HCT116 (cell line): ENCODE measurements around the gene SLCO2B1. TPM values are rescaled to one million over a fixed set of nuclear protein-coding genes. Genes with fewer than 3 reads are reported as not detected.

Experiments
- ATAC-seq: fragments of 200-7000 bp; cut with Tn5 transposase; 2 replicates; pipeline ENCODE4 v1.9.1; 2020; ENCODE audit warnings: mild to moderate bottlenecking, moderate library complexity
- BruUV-seq: library from RNA; stranded (reverse); fragments of 400-500 nt; replicated peaks from 2 replicates; lab custom pipeline; 2021; lab: Mats Ljungman, UMichigan
- CTCF ChIA-PET: fragments of 300-600 bp; sonication (Branson Sonifier 250); formaldehyde crosslinking; loops from one replicate; lab custom pipeline; 2021; ENCODE audit warnings: antibody characterized with exemption; lab: Charles Lee
- POLR2A ChIA-PET: fragments of 300-600, 350-600 bp; sonication (Branson Sonifier 250); formaldehyde crosslinking; loops from one replicate; lab custom pipeline; 2021; ENCODE audit warnings: antibody characterized with exemption; lab: Charles Lee
- RAD21 ChIA-PET, 2 experiments: fragments of 300-600 bp; sonication (Branson Sonifier 250); formaldehyde crosslinking; loops; one replicate each; lab custom pipeline; 2023; ENCODE audit warnings: low total read pairs in 2 of 2; ENCODE audit not compliant: uncharacterized antibody in 2 of 2, unreplicated experiment in 2 of 2, low non-redundant PET in 1 of 2; lab: Charles Lee
- DNase-seq: peaks from one replicate; pipeline ENCODE4 v3.0.0-alpha.2; 2010; ENCODE audit warnings: low read depth, low spot score
- H2AFZ ChIP-seq: fragments of 200-600 bp; shearing (Covaris generic), sonication (generic); 2 replicates; pipeline ENCODE4 v1.6.1; 2017; ENCODE audit warnings: low read depth, mixed run types, mixed read lengths, antibody characterized with exemption, low read length; ENCODE audit not compliant: poor library complexity, severe bottlenecking
- H3K27ac ChIP-seq: 2 replicates; pipeline ENCODE4 v1.5.1; 2012; ENCODE audit warnings: low read depth, low read length
- H3K27me3 ChIP-seq: fragments of 200-600 bp; sonication (generic); 2 replicates; pipeline ENCODE4 v1.6.1; 2016; ENCODE audit warnings: mixed run types, low read length, mixed read lengths; ENCODE audit not compliant: insufficient read depth
- H3K36me3 ChIP-seq, 2 experiments: fragments of 200-500 bp in 1 of 2; fragments of 200-600 bp in 1 of 2; sonication (Bioruptor generic) in 1 of 2; sonication (generic) in 1 of 2; 2 replicates each; pipeline versions ENCODE4 v1.5.1 to v1.6.1; 2014 to 2016; ENCODE audit warnings: low read length in 2 of 2, inconsistent platforms in 1 of 2, mixed read lengths in 1 of 2, mixed run types in 1 of 2; ENCODE audit not compliant: insufficient read depth in 2 of 2, control insufficient read depth in 1 of 2
- H3K4me1 ChIP-seq, 2 experiments: fragments of 200-600 bp in 1 of 2; sonication (generic) in 1 of 2; 2 replicates each; pipeline versions ENCODE4 v1.5.1 to v1.6.1; 2012 to 2017; ENCODE audit warnings: low read length in 2 of 2, inconsistent platforms in 1 of 2, mild to moderate bottlenecking in 1 of 2, mixed read lengths in 1 of 2, mixed run types in 1 of 2, moderate library complexity in 1 of 2; ENCODE audit not compliant: insufficient read depth in 2 of 2, control insufficient read depth in 1 of 2
- H3K4me2 ChIP-seq: fragments of 200-600 bp; sonication (generic); 2 replicates; pipeline ENCODE4 v1.6.1; 2017; ENCODE audit warnings: mixed run types, low read length, mixed read lengths
- H3K4me3 ChIP-seq, 2 experiments: fragments of 200-600 bp in 1 of 2; sonication (generic) in 1 of 2; replicated peaks in 1 of 2; 2 replicates each; pipeline ENCODE4 v1.5.1; 2011 to 2016; ENCODE audit warnings: low read length in 2 of 2, control low read depth in 1 of 2, low read depth in 1 of 2, mild to moderate bottlenecking in 1 of 2, mixed read lengths in 1 of 2, mixed run types in 1 of 2
- H3K79me2 ChIP-seq: fragments of 200-600 bp; sonication (generic); 2 replicates; pipeline ENCODE4 v1.6.1; 2017; ENCODE audit warnings: mild to moderate bottlenecking, mixed run types, low read length, moderate library complexity, mixed read lengths; ENCODE audit not compliant: insufficient read depth
- H3K9ac ChIP-seq: fragments of 200-600 bp; sonication (generic); 2 replicates; pipeline ENCODE4 v1.6.1; 2016; ENCODE audit warnings: low read length, mixed read lengths
- H3K9me2 ChIP-seq: fragments of 200-600 bp; sonication (generic), shearing (Covaris generic); 2 replicates; pipeline ENCODE4 v1.6.1; 2017; ENCODE audit warnings: mixed run types, mild to moderate bottlenecking, moderate library complexity; ENCODE audit not compliant: insufficient read depth
- H3K9me3 ChIP-seq, 2 experiments: fragments of 200-500 bp in 1 of 2; fragments of 200-600 bp in 1 of 2; sonication (Bioruptor generic) in 1 of 2; sonication (generic) in 1 of 2; 2 replicates each; pipeline ENCODE4 v1.6.1; 2014 to 2017; ENCODE audit warnings: low read length in 2 of 2, mixed read lengths in 2 of 2, inconsistent platforms in 1 of 2, low read depth in 1 of 2, mild to moderate bottlenecking in 1 of 2, mixed run types in 1 of 2, moderate library complexity in 1 of 2; ENCODE audit not compliant: control insufficient read depth in 1 of 2, insufficient read depth in 1 of 2
- H4K20me1 ChIP-seq: fragments of 200-600 bp; sonication (generic), shearing (Covaris generic); 2 replicates; pipeline ENCODE4 v1.6.1; 2017; ENCODE audit warnings: mixed run types, mild to moderate bottlenecking, moderate library complexity; ENCODE audit not compliant: insufficient read depth
- ATF3 ChIP-seq: IDR thresholded peaks from 2 replicates; pipeline ENCODE4 v1.6.1; 2012
- CEBPB ChIP-seq: IDR thresholded peaks from 2 replicates; pipeline ENCODE4 v1.6.1; 2012; ENCODE audit warnings: low read depth
- EGR1 ChIP-seq: IDR thresholded peaks from 2 replicates; pipeline ENCODE4 v1.6.1; 2012; ENCODE audit warnings: low read depth
- ELF1 ChIP-seq: IDR thresholded peaks from 2 replicates; pipeline ENCODE4 v1.6.1; 2012; ENCODE audit warnings: low read depth, borderline replicate concordance
- EZH2 ChIP-seq: fragments of 200-600 bp; sonication (generic); IDR thresholded peaks from 2 replicates; pipeline ENCODE4 v1.6.1; 2017; ENCODE audit warnings: antibody characterized with exemption, mixed run types
- EZH2phosphoT487 ChIP-seq: fragments of 200-600 bp; IDR thresholded peaks from 2 replicates; pipeline ENCODE4 v1.6.1; 2018; ENCODE audit warnings: antibody characterized with exemption, borderline replicate concordance
- FOSL1 ChIP-seq: IDR thresholded peaks from 2 replicates; pipeline ENCODE4 v1.6.1; 2012; ENCODE audit warnings: low read depth
- POLR2AphosphoS5 ChIP-seq: IDR thresholded peaks from 2 replicates; pipeline ENCODE4 v1.6.1; 2011; ENCODE audit warnings: mild to moderate bottlenecking, low read depth, low read length, moderate library complexity
- RAD21 ChIP-seq: IDR thresholded peaks from 2 replicates; pipeline ENCODE4 v1.6.1; 2012; ENCODE audit warnings: low read depth, mild to moderate bottlenecking
- ZBTB33 ChIP-seq: IDR thresholded peaks from 2 replicates; pipeline ENCODE4 v1.6.1; 2011; ENCODE audit warnings: mild to moderate bottlenecking, low read length, moderate library complexity; ENCODE audit not compliant: insufficient replicate concordance; ENCODE audit errors: extremely low read depth
- intact Hi-C: fragments of 100-400 bp; cut with micrococcal nuclease; formaldehyde crosslinking; loops from 2 replicates; pipeline ENCODE4 v1.10.0; 2022
- total RNA-seq: library from RNA; stranded (reverse); gene quantifications from one replicate; pipeline ENCODE4 v1.2.1, GENCODE V29; 2021; ENCODE audit not compliant: unreplicated experiment
- TF ChIP-seq, protein P1 (sequence below): IDR thresholded peaks from 2 replicates; pipeline ENCODE4 v1.6.1; 2012

Gene SLCO2B1
- total RNA-seq, 1 experiment from 2014 or later, result 0.81 TPM

- no peak overlapping the region for H2AFZ ChIP-seq
- no peaks in the 10 kb centered on the region for H3K27me3 ChIP-seq
- no TSS peak for BruUV-seq
- H3K4me3 ChIP-seq, result no peak overlapping the region
- H3K27ac ChIP-seq, result no peak overlapping the region
- H3K9me2 ChIP-seq, result no peaks in the 10 kb centered on the region
- POLR2A ChIA-PET, result no interaction called here
- no peak for ATAC-seq
- DNase-seq, result no peak
- H3K4me2 ChIP-seq, result no peak overlapping the region
- RAD21 ChIA-PET, result no interaction called here
- no peaks in the 10 kb centered on the region for H3K36me3 ChIP-seq
- no peak for TF ChIP-seq POLR2AphosphoS5
- TF ChIP-seq EZH2phosphoT487, result no peak
- TF ChIP-seq CEBPB, result no peak
- no peak for TF ChIP-seq EGR1
- no peak for TF ChIP-seq ELF1
- no peak for TF ChIP-seq EZH2
- no peak for TF ChIP-seq ATF3
- no peak for TF ChIP-seq RAD21
- TF ChIP-seq, protein P1, sequence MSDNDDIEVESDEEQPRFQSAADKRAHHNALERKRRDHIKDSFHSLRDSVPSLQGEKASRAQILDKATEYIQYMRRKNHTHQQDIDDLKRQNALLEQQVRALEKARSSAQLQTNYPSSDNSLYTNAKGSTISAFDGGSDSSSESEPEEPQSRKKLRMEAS, result no peak
- TF ChIP-seq FOSL1, result no peak
- TF ChIP-seq ZBTB33, result no peak
- intact Hi-C loops, result no loop called here
- H4K20me1 ChIP-seq, result no peaks in the 10 kb centered on the region
- H3K4me1 ChIP-seq, result 0 out of 4 replicates have a peak, but pooled peaks cover 0 to 4% of the 10 kb centered on the region in 2 experiments
- no peaks in the 10 kb centered on the region for H3K79me2 ChIP-seq
- no peaks in the 10 kb centered on the region for H3K9me3 ChIP-seq
- CTCF ChIA-PET, result no interaction called here
- no peak overlapping the region for H3K9ac ChIP-seq
Measured at GRCh38 chr11:75135651-75136050, 15.3 kb upstream of the SLCO2B1 start.
